HG03439 (cell line): ENCODE results near the gene MMP7.

Experiments
- ATAC-seq: cut with Tn5 transposase; IDR thresholded peaks from one replicate; pipeline ENCODE4 v1.9.1; 2021; ENCODE audit warnings: mild to moderate bottlenecking, moderate library complexity; ENCODE audit not compliant: unreplicated experiment

MMP7 gene

GRCh38 chr11:102530558-102530957, at the start of gene MMP7:
TSS of gene MMP7 (minus strand) at chr11:102530747. CDS start at chr11:102530700, 47 bp downstream.
- ATAC-seq = no peak

- no peak for ATAC-seq
Observed at GRCh38 chr11:102577723-102578122, 47.2 kb upstream of the MMP7 start.

DNA sequence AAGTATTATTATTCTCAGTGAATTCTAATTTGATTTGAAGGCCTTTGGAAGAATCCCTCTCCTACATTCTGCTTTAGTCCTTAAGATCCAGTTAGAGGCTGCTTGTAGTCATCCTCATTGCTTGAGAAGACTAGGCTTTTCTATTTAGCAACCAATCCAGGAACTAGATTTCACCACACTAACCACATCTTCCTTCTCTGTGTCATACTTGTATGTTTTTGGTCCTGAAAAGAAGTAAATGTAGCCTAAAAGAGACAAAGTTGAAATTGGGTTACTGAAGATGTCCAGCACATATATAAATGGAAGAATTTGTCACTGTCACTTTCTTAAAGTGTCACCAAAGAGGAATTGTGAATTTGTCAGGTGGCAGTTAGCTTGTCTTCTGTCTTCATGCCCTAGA, 46.6 kb upstream of the MMP7 start:
- ATAC-seq = no peak

- ATAC-seq = no peak
Observed at GRCh38 chr11:102576350-102576749, 45.8 kb upstream of the MMP7 start.

DNA sequence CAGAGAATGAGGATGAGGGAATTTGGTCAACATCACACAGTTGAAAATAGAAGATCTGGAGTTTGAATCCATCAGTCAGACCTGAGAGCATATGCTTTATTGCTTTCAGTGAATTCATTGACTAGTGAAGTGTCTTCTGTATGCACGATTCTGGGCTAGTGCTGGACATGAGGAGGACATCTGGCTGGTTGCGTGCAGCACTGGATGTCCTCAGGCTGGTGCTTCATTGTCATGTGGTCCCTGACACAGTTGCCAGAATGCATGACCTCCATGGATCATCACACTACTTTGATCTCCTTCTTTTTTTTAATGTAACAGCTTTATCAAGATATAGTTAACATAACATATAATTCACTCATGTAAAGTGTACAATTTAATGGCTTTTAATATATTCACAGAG, 44.5 kb upstream of the MMP7 start:
- no peak for ATAC-seq

DNA sequence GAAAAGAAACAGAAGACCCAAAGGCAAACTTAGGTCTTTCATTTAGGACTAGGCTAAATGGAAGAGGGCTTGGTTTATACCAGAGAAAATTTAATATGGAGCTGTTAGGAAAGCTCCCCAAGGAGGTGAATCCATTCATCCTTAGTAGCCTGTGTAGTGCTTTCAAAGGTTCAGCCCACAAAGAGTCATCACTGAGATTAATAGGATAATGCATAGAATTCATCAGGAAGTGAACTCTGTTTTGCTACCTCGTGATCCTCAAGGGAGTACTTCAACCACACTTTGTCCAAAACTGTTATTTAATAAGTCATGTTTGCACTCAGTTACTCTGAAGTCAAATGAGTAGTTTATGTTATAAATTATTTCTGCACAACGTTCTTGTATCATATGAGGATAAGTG, 43.3 kb upstream of the MMP7 start:
- ATAC-seq = no peak

GRCh38 chr11:102572554-102573220, 42.1 kb upstream of the MMP7 start:
- ATAC-seq = no peak

DNA sequence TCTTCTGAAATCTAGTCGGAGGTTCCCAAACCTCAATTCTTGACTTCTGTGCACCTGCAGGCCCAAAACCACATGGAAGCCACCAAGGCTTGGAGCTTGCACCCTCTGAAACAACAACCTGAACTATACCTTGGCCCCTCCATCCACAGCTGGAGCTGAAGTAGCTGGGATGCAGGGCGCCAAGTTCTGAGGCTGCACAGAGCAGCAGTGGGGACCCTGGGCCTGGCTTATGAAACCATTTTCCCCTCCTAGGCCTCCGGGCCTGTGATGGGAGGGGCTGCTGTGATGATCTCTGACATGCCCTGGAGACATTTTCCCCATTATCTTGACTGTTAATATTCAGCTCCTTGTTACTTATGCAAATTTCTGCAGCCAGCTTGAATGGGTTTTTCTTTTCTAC, 38.3 kb upstream of the MMP7 start:
- ATAC-seq = no peak

DNA sequence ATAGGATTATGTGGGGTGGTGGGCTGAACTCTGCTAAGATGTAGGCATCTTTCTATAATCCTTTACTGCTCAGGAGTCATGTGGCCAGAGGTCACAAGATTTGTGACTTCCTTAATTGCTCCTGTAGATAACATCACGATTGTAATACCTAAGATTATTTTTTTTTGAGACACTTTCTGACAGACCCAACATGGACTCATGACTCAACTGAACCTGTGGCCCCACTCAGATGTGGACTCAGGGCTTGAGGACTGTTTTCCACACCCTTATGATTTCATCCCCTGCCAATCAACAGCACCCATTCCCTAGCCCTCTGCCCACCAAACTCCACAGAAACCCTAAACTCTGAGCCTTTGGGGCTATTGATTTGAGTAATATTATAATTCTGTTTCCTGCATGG, 35.6 kb upstream of the MMP7 start:
- ATAC-seq = no peak

- ATAC-seq = peak; percentile 60
Observed at GRCh38 chr11:102564110-102564509, 33.6 kb upstream of the MMP7 start.

- no peak for ATAC-seq
Observed at GRCh38 chr11:102561636-102562035, 31.1 kb upstream of the MMP7 start.

- peak; percentile 79 for ATAC-seq
Observed at GRCh38 chr11:102560555-102561011, 30.0 kb upstream of the MMP7 start.

DNA sequence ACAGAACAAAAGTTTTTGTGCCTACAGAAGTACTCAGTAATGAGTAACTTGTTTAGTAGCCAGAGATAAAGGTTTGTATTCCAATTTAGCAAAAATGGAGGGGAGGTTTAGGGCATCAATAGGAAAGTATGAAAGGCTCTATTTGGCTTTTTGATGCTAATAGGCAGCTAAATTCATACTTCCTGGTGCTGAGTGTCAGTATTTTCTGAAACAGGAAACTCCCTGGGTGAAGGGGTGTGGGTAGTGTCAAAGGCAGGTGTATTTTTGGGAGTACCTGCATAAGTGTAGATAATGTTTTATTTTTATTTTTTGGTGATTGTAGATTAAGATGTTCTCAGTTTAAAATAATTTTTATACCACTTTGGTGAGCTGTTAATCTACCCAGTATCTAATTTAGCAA, 29.3 kb upstream of the MMP7 start:
- no peak for ATAC-seq

DNA sequence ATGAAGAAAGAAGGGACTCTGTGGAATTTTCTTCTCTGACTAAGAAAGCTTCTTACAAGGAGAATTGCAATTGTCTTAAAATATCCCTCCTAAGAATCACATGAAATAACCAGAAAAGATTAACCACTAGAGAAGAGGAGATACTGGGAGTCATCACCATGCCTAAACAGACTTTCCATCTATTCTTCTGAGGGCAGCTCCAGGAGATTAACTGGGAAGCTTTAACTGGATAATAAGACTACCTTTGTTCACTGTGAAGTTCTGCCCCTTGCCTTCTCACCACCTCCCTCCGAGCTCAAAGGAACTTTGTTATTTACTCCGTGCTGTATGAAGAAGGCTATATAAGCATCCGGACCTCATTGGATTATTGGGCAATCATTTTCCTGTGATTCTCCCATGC, 24.5 kb upstream of the MMP7 start:
- ATAC-seq = no peak

DNA sequence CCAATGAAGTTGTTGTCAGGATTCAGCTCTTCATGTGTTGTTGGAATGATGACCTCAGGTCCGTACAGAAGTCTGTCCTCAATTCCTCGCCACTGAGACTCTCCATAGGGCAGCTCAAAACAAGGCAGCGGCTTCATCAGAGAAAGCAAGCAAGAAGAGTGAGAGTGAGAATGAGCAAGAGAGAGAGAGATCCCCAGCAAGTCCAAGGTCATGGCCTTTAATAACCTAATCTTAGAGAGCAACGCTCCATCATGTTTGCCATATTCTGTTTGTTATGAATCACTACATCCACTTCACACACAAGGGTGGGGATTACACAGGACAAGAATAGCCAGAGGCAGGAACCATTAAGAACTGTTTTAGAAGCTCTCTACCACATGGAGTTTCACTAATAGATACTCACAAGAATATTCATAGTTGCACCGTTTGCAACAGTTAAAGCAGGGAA, 23.3 kb upstream of the MMP7 start:
- peak; percentile 73 for ATAC-seq

- no peak for ATAC-seq
Observed at GRCh38 chr11:102552447-102553194, 22.1 kb upstream of the MMP7 start.

DNA sequence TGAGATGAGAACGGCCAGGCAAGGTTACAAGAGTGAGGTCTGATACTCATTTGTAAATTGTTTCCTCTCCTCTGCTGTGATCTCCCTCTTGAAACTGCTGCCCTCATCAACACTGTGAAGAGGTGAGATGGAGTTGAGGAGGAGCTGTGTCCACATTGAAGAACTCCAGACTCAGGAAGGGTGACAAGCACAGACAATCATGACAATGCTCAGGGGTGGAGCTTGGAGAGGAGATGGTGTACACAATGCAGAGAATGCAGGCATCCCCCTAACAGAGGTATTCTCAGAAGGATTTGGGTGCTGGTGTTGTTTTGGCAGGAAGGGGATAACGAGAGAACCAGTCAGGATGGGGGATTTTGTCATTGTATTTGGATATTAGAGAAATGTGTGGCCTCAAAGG, 21.5 kb upstream of the MMP7 start:
- no peak for ATAC-seq

DNA sequence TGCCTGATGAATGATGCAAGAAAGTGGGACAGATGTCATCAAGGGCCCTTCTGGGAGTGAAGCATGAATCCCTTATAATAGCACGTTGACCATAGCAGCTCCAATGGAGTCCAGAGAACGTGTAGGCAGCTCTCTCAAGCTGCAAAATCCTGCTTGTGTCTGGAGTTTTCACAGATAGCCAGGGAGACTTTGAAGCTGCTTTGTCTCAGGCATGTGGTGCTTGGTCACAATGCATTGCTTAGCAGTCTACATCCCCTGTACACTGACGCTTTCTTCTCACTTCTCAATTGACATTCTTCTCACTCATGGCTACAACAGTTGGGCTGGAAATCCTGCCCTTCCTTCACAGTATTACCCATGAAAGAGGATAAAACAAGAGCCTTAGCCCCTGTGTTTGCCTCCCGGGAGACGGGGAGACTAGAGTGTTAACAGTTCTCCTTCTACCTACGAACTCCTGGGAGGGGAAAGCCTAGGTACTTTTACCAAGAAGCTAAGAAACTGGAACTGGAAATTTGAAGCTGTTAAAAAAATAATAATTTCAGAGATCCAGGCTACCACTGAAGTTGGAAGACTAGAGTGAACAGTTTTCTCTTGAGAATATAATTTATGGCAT, 20.7 kb upstream of the MMP7 start:
- ATAC-seq = no peak

DNA sequence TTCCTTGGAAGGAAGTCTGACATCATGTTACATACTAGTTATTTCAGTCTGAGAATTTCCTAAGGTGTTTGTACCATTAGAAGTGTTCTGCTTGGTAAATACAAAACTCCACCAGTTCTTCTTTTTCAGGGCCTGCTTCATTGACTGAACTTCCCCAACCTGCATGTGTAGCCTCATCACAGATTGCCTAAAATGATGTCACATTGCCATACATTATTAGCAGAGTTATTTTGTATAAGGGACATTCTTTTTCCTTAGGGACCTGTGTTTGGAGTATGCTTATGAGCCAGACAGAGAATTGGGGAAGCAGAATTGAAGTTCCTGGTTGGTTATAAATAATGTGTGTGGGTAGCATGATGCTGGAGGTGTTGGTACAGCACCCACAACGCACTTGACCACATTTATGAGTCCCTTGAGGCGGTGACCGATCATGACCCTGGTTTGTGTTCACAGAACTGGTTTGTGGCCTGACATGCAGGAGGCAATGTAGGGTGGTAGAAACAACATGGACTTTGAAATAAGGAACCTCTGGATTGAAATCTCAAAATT, 16.4 kb upstream of the MMP7 start:
- peak; percentile 75 for ATAC-seq

- ATAC-seq = peak; percentile 50
Observed at GRCh38 chr11:102546427-102546826, 15.9 kb upstream of the MMP7 start.

- ATAC-seq = no peak
Observed at GRCh38 chr11:102545701-102546100, 15.2 kb upstream of the MMP7 start.

DNA sequence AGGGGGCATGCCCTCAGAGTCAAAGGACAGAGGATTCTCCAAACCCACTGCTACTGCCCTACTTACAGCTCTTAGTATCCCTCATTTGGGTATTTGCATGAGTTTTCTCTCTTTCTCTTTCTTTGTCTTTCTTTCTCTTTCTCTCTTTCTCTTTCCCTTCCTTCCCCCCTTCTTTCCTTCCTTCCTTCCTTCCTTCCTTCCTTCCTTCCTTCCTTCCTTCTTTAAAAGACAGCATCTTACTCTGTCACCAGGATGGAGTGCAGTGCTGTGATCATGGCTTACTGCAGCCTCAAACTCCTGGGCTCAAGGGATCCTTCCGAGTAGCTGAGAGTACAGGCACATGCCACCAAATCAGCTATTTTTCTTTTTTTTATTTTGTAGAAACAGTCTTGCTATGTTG, 14.0 kb upstream of the MMP7 start:
- no peak for ATAC-seq
